Breast epithelium (tissue), 3 donors: ENCODE results near the gene ACTL10.

Experiments used
- POLR2A ChIP-seq: fragments of 450-650 bp; IDR thresholded peaks from one replicate; pipeline ENCODE4 v1.6.1; 2016; ENCODE audit warnings: antibody characterized with exemption, mild to moderate bottlenecking, moderate library complexity
- POLR2AphosphoS5 ChIP-seq, 3 donors: sonication (generic); formaldehyde crosslinking; IDR thresholded peaks; one replicate each; pipeline ENCODE4 v1.6.1; 2017; ENCODE audit warnings: antibody characterized with exemption in 3 of 3
- TF ChIP-seq, protein P1 (sequence below), 3 donors: fragments of 450-650 bp; IDR thresholded peaks; one replicate each; pipeline ENCODE4 v1.5.1; 2016 to 2017; ENCODE audit warnings: antibody characterized with exemption in 3 of 3, mild to moderate bottlenecking in 3 of 3, moderate library complexity in 3 of 3

- TF ChIP-seq, protein P1, sequence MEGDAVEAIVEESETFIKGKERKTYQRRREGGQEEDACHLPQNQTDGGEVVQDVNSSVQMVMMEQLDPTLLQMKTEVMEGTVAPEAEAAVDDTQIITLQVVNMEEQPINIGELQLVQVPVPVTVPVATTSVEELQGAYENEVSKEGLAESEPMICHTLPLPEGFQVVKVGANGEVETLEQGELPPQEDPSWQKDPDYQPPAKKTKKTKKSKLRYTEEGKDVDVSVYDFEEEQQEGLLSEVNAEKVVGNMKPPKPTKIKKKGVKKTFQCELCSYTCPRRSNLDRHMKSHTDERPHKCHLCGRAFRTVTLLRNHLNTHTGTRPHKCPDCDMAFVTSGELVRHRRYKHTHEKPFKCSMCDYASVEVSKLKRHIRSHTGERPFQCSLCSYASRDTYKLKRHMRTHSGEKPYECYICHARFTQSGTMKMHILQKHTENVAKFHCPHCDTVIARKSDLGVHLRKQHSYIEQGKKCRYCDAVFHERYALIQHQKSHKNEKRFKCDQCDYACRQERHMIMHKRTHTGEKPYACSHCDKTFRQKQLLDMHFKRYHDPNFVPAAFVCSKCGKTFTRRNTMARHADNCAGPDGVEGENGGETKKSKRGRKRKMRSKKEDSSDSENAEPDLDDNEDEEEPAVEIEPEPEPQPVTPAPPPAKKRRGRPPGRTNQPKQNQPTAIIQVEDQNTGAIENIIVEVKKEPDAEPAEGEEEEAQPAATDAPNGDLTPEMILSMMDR (IDR thresholded peaks at IDR 0.05): no peak
- TF ChIP-seq POLR2A: no peak
- no peak for TF ChIP-seq POLR2AphosphoS5 (IDR thresholded peaks at IDR 0.05)
Measured at GRCh38 chr20:33660685-33661058, 6.1 kb upstream of the ACTL10 start.
